K562 (cell line): ENCODE measurements around the gene KRTCAP2. TPM values are rescaled to one million over a fixed set of nuclear protein-coding genes. Genes with fewer than 3 reads are reported as not detected.

Source experiments
- CTBP1 ChIP-seq: fragments of 450-650 bp; IDR thresholded peaks from 2 replicates; pipeline ENCODE4 v1.6.1; 2016; ENCODE audit warnings: borderline replicate concordance
- DNMT1 ChIP-seq: fragments of 450-650 bp; IDR thresholded peaks from 2 replicates; pipeline ENCODE4 v1.6.1; 2016; ENCODE audit warnings: antibody characterized with exemption, mild to moderate bottlenecking
- EP400 ChIP-seq: fragments of 450-650 bp; IDR thresholded peaks from 2 replicates; pipeline ENCODE4 v1.6.1; 2017; ENCODE audit warnings: antibody characterized with exemption, mild to moderate bottlenecking, moderate library complexity
- GABPB1 ChIP-seq: sonication (generic); formaldehyde crosslinking; IDR thresholded peaks from 2 replicates; pipeline ENCODE4 v1.8.0; 2022; ENCODE audit warnings: mild to moderate bottlenecking, missing genetic modification reagents
- GATAD2B ChIP-seq: fragments of 450-650 bp; IDR thresholded peaks from 2 replicates; pipeline ENCODE4 v1.6.1; 2017; ENCODE audit warnings: mild to moderate bottlenecking, borderline replicate concordance
- GTF2F1 ChIP-seq: IDR thresholded peaks from 2 replicates; pipeline ENCODE4 v1.6.1; 2011; ENCODE audit warnings: low read depth, low read length, improper control_type of control experiment
- MECOM ChIP-seq: fragments of 250-450 bp; sonication (Bioruptor Pico); IDR thresholded peaks from 2 replicates; pipeline ENCODE4 v1.8.0; 2022; ENCODE audit warnings: inconsistent platforms
- MTF1 ChIP-seq: fragments of 250-450 bp; sonication (Bioruptor Pico); IDR thresholded peaks from 2 replicates; pipeline ENCODE4 v1.9.0; 2021; ENCODE audit warnings: moderate library complexity, mild to moderate bottlenecking, inconsistent platforms, borderline replicate concordance
- NFXL1 ChIP-seq: fragments of 450-650 bp; formaldehyde crosslinking; IDR thresholded peaks from 2 replicates; pipeline ENCODE4 v1.4.0; 2021; ENCODE audit warnings: mild to moderate bottlenecking
- NFYB ChIP-seq: IDR thresholded peaks from 2 replicates; pipeline ENCODE4 v1.6.1; 2011; ENCODE audit warnings: mild to moderate bottlenecking, moderate library complexity; ENCODE audit not compliant: insufficient read length; ENCODE audit errors: extremely low read depth
- PRMT5 ChIP-seq: sonication (generic); formaldehyde crosslinking; IDR thresholded peaks from 2 replicates; pipeline ENCODE4 v1.5.0; 2020; ENCODE audit warnings: missing genetic modification reagents
- RBM34 ChIP-seq: fragments of 200-400 bp; formaldehyde crosslinking; IDR thresholded peaks from 2 replicates; pipeline ENCODE4 v1.6.1; 2018; ENCODE audit warnings: low read length, borderline replicate concordance; ENCODE audit not compliant: insufficient read depth
- SAFB2 ChIP-seq: fragments of 200-400 bp; formaldehyde crosslinking; IDR thresholded peaks from 2 replicates; pipeline ENCODE4 v1.6.1; 2018; ENCODE audit warnings: borderline replicate concordance, low read length, low read depth, moderate library complexity; ENCODE audit not compliant: severe bottlenecking
- SAP30 ChIP-seq: fragments of 200-600 bp; sonication (generic); IDR thresholded peaks from 2 replicates; pipeline ENCODE4 v1.6.1; 2012; ENCODE audit warnings: borderline replicate concordance, low read depth, mild to moderate bottlenecking, moderate library complexity, low read length, control low read depth, inconsistent platforms; ENCODE audit not compliant: insufficient read depth, poor library complexity, severe bottlenecking
- SLC30A9 ChIP-seq: fragments of 250-450 bp; sonication (Bioruptor Pico); IDR thresholded peaks from 2 replicates; pipeline ENCODE4 v1.8.0; 2022; ENCODE audit warnings: mild to moderate bottlenecking, moderate library complexity
- SMC3 ChIP-seq: conservative IDR thresholded peaks from 2 replicates; pipeline ENCODE4 v1.6.1; 2011; ENCODE audit warnings: low read depth, low read length, improper control_type of control experiment; ENCODE audit not compliant: insufficient read depth
- SNIP1 ChIP-seq: fragments of 450-650 bp; IDR thresholded peaks from 2 replicates; pipeline ENCODE4 v1.7.1; 2017; ENCODE audit warnings: low read depth, mild to moderate bottlenecking
- SPI1 ChIP-seq: IDR thresholded peaks from 2 replicates; pipeline ENCODE4 v1.6.1; 2011; ENCODE audit warnings: low read depth, low read length, control low read depth, borderline replicate concordance
- ZFP1 ChIP-seq: fragments of 450-650 bp; formaldehyde crosslinking; IDR thresholded peaks from 2 replicates; pipeline ENCODE4 v1.4.0; 2020; ENCODE audit warnings: mild to moderate bottlenecking, mixed read lengths
- ZNF274 ChIP-seq: IDR thresholded peaks from 2 replicates; pipeline ENCODE4 v1.6.1; 2011; ENCODE audit warnings: low read depth, mild to moderate bottlenecking, low read length, moderate library complexity, borderline replicate concordance
- ZNF586 ChIP-seq: fragments of 450-650 bp; formaldehyde crosslinking; conservative IDR thresholded peaks from 2 replicates; pipeline ENCODE4 v1.4.0; 2020; ENCODE audit warnings: mild to moderate bottlenecking, moderate library complexity
- polyA plus RNA-seq, 8 experiments: library from polyadenylated mRNA; depleted of rRNA in 4 of 8; stranded (reverse) in 5 of 8; unstranded in 3 of 8; fragments of >200 nt; fragmentation: Nextera tagmentation in 2 of 8; fragmentation: Illumina TruSeq in 1 of 8; extraction: Ambion mirVana in 2 of 8; extraction: Trizol in 1 of 8; gene quantifications; 2 replicates each; pipeline versions ENCODE4 v1.2.1 to v1.2.3, GENCODE V29; 2011 to 2014; ENCODE audit warnings: inconsistent platforms in 1 of 8, missing spikeins in 1 of 8
- total RNA-seq, 7 experiments: library from RNA; depleted of rRNA in 6 of 7; stranded (reverse); fragments of >200 nt in 6 of 7; fragmentation: Illumina TruSeq in 2 of 7; extraction: Trizol in 2 of 7; gene quantifications; 2 replicates each; pipeline versions ENCODE4 v1.2.1 to v1.2.3, GENCODE V29; 2011 to 2021; ENCODE audit warnings: low replicate concordance in 1 of 7
- TF ChIP-seq, protein P1 (sequence below): sonication (generic); formaldehyde crosslinking; IDR thresholded peaks from 2 replicates; pipeline ENCODE4 v1.8.1; 2023; ENCODE audit warnings: mild to moderate bottlenecking, missing genetic modification reagents, moderate library complexity
- TF ChIP-seq, protein P2 (sequence below), 2 experiments: fragments of 450-650 bp in 1 of 2; sonication (generic) in 1 of 2; formaldehyde crosslinking; conservative IDR thresholded peaks; 2 replicates each; pipeline versions ENCODE4 v1.4.0 to v1.8.1; 2020 to 2022; ENCODE audit warnings: mild to moderate bottlenecking in 1 of 2, missing genetic modification reagents in 1 of 2
- TF ChIP-seq, protein P3 (sequence below): fragments of 250-450 bp; sonication (Bioruptor Pico); IDR thresholded peaks from 2 replicates; pipeline ENCODE4 v1.9.0; 2021; ENCODE audit warnings: mild to moderate bottlenecking

KRTCAP2 gene
- total and polyA plus RNA-seq, 9 of the 15 experiments (the other 6 are each of a cell fraction or from before 2014, with no cell fraction given): 126 to 436 (median 244) TPM

GRCh38 chr1:155206891-155207805, 34.0 kb upstream of the KRTCAP2 start (continued):
- no peak for TF ChIP-seq GABPB1
- TF ChIP-seq MTF1 (CRISPR knock-in tag): no peak
- TF ChIP-seq, protein P1, sequence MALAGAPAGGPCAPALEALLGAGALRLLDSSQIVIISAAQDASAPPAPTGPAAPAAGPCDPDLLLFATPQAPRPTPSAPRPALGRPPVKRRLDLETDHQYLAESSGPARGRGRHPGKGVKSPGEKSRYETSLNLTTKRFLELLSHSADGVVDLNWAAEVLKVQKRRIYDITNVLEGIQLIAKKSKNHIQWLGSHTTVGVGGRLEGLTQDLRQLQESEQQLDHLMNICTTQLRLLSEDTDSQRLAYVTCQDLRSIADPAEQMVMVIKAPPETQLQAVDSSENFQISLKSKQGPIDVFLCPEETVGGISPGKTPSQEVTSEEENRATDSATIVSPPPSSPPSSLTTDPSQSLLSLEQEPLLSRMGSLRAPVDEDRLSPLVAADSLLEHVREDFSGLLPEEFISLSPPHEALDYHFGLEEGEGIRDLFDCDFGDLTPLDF: no peak
- TF ChIP-seq, protein P2, sequence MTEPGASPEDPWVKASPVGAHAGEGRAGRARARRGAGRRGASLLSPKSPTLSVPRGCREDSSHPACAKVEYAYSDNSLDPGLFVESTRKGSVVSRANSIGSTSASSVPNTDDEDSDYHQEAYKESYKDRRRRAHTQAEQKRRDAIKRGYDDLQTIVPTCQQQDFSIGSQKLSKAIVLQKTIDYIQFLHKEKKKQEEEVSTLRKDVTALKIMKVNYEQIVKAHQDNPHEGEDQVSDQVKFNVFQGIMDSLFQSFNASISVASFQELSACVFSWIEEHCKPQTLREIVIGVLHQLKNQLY (CRISPR knock-in tag; conservative IDR thresholded peaks at IDR 0.05): no peak
- TF ChIP-seq EP400: no peak
- TF ChIP-seq RBM34: no peak
- no peak for TF ChIP-seq ZNF274
- TF ChIP-seq, protein P3, sequence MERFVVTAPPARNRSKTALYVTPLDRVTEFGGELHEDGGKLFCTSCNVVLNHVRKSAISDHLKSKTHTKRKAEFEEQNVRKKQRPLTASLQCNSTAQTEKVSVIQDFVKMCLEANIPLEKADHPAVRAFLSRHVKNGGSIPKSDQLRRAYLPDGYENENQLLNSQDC (CRISPR knock-in tag): no peak
- TF ChIP-seq SMC3: peak; percentile 93
- TF ChIP-seq GTF2F1: no peak
- no peak for TF ChIP-seq MECOM (CRISPR knock-in tag)
- no peak for TF ChIP-seq SPI1
- no peak for TF ChIP-seq SAP30
- TF ChIP-seq SNIP1: no peak
- TF ChIP-seq CTBP1: peak; percentile 68
- no peak for TF ChIP-seq ZNF586 (CRISPR knock-in tag)
- TF ChIP-seq NFXL1: no peak
- TF ChIP-seq SAFB2: no peak
- TF ChIP-seq NFYB: no peak
- no peak for TF ChIP-seq DNMT1
- TF ChIP-seq PRMT5 (CRISPR knock-in tag): no peak
- no peak for TF ChIP-seq SLC30A9 (CRISPR knock-in tag)
- no peak for TF ChIP-seq ZFP1 (CRISPR knock-in tag)
- no peak for TF ChIP-seq GATAD2B
